Neural progenitor cell (in vitro differentiated cells): Measurements from ENCODE around the gene SLC9A3.

ENCODE experiments used
- EZH2 ChIP-seq: fragments of 200-600 bp; sonication (generic); IDR thresholded peaks from 2 replicates; pipeline ENCODE4 v1.6.1; 2017; ENCODE audit warnings: antibody characterized with exemption, mild to moderate bottlenecking, moderate library complexity
- EZH2phosphoT487 ChIP-seq: fragments of 200-600 bp; sonication (generic); IDR thresholded peaks from 2 replicates; pipeline ENCODE4 v1.6.1; 2017; ENCODE audit warnings: antibody characterized with exemption
- TF ChIP-seq, protein P1 (sequence below): fragments of 200-600 bp; sonication (generic); IDR thresholded peaks from 2 replicates; pipeline ENCODE4 v1.5.1; 2017; ENCODE audit warnings: antibody characterized with exemption, mild to moderate bottlenecking

DNA sequence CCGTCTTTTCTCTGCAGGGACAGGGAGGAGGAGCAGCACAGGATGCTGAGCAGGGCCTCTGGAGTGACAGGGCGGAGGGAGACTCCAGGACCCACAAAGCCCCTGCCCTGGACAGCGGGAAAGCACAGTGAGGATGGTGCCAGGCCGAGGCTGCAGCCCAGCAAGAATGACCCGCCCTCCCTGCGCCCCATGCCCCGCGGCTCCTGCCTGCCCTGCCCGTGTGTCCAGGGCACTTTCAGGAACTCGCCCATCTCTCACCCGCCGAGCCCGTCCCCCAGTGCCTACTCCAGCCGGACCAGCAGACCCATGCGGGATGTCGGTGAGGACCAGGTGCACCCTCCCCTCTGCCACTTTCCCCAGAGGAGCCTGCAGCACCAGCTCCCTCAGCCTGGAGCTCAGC lies 90.4 kb downstream of the SLC9A3 start:
- TF ChIP-seq, protein P1, sequence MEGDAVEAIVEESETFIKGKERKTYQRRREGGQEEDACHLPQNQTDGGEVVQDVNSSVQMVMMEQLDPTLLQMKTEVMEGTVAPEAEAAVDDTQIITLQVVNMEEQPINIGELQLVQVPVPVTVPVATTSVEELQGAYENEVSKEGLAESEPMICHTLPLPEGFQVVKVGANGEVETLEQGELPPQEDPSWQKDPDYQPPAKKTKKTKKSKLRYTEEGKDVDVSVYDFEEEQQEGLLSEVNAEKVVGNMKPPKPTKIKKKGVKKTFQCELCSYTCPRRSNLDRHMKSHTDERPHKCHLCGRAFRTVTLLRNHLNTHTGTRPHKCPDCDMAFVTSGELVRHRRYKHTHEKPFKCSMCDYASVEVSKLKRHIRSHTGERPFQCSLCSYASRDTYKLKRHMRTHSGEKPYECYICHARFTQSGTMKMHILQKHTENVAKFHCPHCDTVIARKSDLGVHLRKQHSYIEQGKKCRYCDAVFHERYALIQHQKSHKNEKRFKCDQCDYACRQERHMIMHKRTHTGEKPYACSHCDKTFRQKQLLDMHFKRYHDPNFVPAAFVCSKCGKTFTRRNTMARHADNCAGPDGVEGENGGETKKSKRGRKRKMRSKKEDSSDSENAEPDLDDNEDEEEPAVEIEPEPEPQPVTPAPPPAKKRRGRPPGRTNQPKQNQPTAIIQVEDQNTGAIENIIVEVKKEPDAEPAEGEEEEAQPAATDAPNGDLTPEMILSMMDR: no peak
- no peak for TF ChIP-seq EZH2
- no peak for TF ChIP-seq EZH2phosphoT487
